T-helper 22 cell (primary cell): ENCODE results near the gene FAM222A.

ENCODE experiments used
- DNase-seq: peaks from one replicate; pipeline ENCODE4 v3.0.0-alpha.2; 2020; ENCODE audit warnings: low read depth

The FAM222A gene

GRCh38 chr12:109738209-109738608 lies 24.6 kb downstream of the FAM222A start:
- no peak for DNase-seq

GRCh38 chr12:109738878-109739665 lies 25.4 kb downstream of the FAM222A start:
- no peak for DNase-seq

DNA sequence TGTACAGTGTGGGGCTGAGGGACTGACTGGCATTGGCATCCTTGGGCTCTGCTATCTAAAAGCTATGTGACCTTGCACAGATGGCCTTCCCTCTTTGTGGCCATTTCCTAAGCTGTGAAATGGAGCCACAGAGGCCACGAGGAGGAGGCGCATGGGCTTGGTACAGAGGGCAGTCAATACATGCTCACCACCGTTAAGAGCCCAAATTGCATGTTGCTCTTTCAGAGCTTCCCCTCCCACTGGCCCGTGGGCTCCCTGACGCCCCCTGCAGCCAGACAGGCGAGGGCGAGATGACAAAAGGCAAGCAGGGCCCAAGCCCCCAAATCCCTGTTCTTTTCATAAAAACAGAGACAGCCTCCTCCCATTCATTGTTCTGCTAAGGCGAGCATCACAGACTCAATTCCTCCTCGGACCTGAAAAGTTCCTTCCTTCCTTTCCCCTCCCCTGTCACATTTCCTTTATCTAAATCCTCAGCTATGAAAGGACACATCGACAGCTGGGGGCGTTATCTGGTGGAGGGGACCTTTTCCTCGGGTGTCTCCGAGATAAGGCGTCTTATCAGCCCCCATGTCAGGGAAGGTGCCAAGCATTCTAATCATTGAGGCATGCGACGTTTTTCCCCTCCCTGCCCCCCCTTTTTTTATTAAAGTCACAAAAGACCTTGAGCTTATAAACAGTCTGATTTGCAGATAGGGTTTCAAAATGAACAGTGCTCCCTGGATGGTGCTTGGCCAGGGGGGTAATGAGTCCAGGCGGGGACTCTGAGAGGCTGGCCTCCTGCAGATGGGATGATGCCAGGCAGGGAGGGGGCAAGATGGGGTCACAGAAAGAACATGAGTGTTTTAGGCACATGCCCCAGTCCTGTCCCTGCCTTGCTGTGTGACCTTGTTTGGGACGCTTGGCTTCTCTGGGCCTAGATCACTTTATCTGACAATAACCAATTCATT lies 26.4 kb downstream of the FAM222A start:
- DNase-seq: no peak

GRCh38 chr12:109740694-109741245 lies 27.1 kb downstream of the FAM222A start:
- DNase-seq: no peak

GRCh38 chr12:109741286-109741969 lies 27.8 kb downstream of the FAM222A start:
- DNase-seq: no peak

DNA sequence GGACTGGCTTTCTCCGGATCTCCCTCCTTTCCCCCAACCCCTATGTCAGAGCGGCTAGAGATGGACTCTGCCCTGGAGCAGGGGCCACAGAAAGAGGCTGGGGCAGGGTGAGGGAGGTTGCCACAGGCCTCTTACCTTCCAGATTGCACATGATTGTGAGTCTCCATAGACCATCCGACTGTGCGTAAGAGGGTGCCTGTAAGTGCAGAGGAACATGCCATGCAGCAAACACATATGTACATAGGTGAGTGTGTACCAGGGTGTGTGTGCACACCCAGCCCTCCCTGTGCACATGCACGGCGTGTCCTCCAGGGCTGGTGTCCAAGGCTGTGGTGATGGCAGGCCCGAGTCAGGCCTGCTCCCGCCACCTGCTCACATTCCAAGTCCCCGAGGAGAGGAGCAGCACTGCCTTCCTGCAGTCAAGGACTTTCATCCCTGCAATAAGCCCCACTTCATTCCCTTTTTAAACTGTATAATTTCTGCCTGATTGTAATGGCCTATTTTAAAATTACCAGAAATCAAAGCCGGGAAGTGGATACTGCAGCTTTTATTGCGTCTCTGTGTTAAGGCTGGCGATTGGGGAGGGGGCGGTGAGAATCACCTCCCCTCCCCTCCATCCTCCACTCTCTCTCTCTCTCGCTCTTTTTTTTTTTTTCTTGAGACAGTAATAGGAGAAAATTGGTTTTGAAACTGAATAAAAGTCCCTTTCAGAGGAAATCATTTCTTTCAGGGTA lies 28.5 kb downstream of the FAM222A start:
- DNase-seq: no peak

DNA sequence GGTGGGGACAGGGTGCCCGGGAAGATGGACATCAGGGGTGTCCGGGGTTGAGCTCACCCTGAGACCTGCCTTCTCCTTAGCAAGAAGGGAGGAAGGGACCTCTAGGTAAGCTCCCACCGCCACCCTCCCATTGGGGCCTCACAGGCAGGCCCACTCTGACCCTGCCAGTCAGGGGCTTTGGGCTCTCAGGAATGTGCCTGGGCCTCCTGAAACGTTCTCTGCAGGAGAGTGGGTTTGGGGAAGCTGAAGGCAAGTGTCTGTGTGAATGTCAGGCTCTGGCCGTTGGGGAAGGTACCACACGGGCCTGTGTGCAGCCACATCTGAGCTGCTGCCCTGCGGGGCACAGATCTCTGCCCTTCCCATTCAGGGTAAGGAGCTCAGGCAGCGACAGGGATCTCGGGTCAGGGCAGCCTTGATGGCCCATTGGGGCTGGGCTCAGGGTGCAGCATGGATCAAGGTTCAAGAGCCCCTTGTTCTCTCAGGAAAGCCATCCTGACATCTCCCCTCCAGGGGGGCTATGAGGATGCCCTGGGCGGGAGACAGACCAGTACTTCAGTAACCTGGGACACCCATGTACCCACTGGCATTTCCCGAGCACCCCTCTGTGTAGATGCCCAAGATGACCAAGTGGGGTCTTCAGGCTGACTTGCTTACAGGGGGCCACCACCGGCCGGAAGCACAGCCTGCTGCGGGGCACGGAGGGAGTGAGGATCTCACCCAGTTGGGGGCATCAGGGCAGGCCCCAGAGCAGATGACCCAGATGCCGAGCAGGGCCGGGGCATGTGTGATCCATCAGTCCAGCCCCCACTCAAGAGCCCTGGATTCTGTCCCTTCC lies 29.7 kb downstream of the FAM222A start:
- DNase-seq: no peak

DNA sequence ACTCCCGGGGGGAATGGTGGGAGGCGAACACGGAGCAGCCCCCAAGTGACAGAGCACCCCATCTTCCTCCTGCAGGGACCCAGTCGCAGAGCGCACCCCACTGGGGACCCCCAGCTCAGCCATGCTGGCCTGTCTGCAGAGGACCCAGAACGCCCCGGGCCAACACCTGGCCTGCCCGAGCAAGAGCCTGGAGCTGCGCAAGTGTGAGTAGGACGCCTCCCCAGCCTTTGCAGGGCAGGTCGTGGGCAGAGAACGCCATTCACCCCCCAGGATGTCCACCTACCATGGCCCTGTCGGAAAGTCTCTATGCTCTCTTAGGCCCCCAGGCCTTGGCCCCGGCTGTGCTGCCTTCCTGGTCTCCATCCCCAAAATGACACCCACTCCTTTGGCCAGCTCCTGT lies 30.4 kb downstream of the FAM222A start:
- DNase-seq: no peak

- no peak for DNase-seq
Observed at GRCh38 chr12:109744986-109745942, 31.6 kb downstream of the FAM222A start.

- no peak for DNase-seq
Observed at GRCh38 chr12:109752117-109753053, 38.8 kb downstream of the FAM222A start.

DNA sequence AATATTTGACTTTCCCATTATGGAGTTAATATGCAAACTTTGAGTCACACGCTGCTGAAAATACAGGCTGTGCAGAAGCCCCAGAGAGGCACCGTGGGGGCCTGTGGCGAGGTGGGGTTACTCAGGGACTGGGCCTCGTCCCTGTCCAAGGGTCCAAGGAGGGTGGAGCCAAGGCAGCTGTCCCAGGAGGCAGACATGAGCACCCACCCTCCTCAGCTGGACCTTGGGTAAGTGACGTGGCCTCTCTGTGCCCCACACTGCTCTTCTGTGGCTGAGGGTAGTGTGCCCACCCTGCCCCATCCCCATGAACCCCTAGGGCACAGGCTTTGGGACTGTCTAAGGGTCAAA lies 39.4 kb downstream of the FAM222A start:
- DNase-seq: no peak

DNA sequence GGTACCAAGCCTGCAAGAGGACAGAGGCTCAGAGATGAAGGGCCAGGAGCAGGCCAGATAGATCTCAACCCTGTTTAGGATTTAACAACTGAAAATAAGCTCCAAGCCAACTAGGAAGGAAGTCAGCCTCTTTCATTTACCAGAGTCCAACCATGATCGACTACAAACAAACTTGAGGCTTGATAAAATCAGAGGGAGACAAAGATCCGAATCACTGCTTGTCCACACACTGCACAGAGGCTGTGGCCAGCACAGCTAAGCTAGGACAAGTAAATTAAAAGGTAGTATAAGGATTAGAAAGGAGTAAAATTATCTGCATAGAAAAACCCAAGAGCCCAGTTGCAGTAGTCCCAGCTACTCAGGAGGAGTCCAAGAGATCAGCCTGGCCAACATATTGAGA lies 40.3 kb downstream of the FAM222A start:
- no peak for DNase-seq

GRCh38 chr12:109756457-109756856 lies 42.8 kb downstream of the FAM222A start:
- no peak for DNase-seq

DNA sequence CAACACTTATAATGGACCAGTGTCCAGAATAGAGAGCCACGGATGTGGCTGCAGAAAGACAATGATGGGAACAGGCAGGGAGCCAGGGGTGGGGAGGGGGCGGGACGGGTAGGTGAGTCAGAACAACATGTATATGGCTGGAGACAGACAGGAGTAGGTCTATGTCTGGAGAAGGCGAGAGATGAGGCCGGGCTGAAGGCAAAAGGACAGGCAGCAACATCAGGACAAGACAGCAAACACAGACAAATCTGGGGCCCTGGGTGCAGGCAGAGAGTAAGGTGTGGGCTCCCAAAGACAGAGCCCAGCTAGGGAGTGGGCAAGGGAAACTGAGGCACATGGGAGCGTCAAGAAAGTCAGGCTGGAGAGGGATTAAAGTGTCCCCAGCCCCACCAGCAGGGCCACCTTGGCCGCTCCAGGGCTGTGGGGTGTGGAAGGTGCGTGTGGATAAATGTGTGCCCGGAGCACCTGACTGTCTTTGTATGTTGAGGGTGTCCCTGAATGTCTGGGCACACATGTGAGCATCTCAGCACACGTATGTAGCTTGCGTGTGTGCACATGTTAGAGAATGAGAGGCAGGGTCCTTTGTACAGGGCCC lies 44.1 kb downstream of the FAM222A start:
- no peak for DNase-seq

GRCh38 chr12:109758426-109759420 lies 45.1 kb downstream of the FAM222A start:
- no peak for DNase-seq

DNA sequence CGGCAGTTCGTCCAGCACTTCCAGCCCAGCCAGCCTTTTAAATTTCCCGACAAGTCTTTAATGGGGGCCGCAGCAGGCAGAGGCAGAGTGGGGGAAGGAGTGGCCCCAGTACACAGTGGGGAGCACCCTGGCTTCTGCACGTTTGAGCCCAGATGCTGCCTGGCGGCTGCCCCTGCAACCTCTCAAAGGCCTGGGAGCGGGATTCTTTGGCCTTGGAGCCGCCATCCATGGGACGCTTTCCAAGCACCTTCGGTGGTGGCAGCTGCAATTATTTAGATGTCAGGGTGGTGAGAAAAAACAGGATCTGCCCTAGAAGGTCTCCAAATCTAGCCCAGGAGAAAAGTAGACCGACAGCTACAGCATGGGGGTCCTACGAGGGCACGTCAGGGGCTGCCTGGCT lies 46.0 kb downstream of the FAM222A start:
- DNase-seq: no peak
